Measurements from ENCODE around the gene GLB1L2. TPM values are rescaled to one million over a fixed set of nuclear protein-coding genes. Genes with fewer than 3 reads are reported as not detected.
A peak's percentile ranks its signal among the peaks of the same experiment; 100 is the strongest.

Gene GLB1L2
- polyA plus RNA-seq, 4 donors, result 1.4 to 9.6 (median 4.2) TPM

GRCh38 chr11:134391656-134392055, 59.9 kb downstream of the GLB1L2 start:
- H3K27me3 ChIP-seq (ENCODE audit: control insufficient read depth in 3 of 3, insufficient read depth in 3 of 3, low read length in 3 of 3), result peaks cover 0 to 2% (median 0%) of the 10 kb centered on the region in 3 donors
- H3K36me3 ChIP-seq (ENCODE audit: control insufficient read depth in 3 of 3, insufficient read depth in 2 of 3, low read depth in 1 of 3, low read length in 3 of 3), result no peaks in the 10 kb centered on the region
- no peaks in the 10 kb centered on the region for H3K9me3 ChIP-seq (ENCODE audit: control insufficient read depth in 2 of 2, insufficient read depth in 1 of 2, low read depth in 1 of 2, low read length in 1 of 2)
- no peak for DNase-seq
- WGBS, 3 donors, result 60 to 82% (median 76%) methylated on average over 11 to 13 of the region's 13 CpGs
- H3K4me1 ChIP-seq (ENCODE audit: control insufficient read depth in 3 of 3, insufficient read depth in 2 of 3, low read depth in 1 of 3, low read length in 2 of 3), result no peaks in the 10 kb centered on the region
- no peak overlapping the region for H3K27ac ChIP-seq (ENCODE audit: low read depth in 1 of 3, low read length in 2 of 3)
- FAIRE-seq, result no peak
- no peak overlapping the region for H3K4me3 ChIP-seq (ENCODE audit: low read depth in 1 of 3, low read length in 3 of 3)

DNA sequence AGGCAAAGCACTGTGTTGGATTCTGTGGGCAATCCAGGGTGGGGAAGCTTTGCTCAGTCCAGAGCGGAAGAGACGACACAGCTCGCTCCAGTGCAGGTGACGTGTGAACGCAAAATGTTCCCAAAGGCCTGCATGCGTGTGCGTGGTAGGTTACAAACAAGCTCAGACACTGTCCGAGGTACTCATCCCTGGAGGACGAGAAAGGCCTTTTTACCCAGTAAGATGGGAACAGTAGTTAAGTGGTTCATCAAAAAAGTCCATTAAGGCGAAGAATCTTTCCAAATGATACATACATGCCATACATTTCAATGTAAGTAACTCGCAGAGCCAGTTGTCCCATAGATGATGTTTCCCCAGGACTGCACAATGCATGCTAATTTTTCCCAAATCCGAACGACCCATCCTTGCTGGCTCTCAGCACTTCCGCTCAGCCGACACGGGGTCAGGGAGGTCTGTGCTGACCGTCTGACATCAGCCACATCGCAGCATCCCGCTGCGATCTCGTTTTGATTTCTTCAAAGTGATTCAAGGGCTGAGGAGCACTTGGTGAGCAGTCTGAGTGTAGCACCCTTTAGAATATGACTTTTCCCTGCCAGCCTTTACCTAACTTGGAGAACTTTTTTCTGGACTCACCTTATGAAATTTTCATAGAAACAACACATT, 61.3 kb downstream of the GLB1L2 start:
- Histone ChIP-seq H3K9me3 (ENCODE audit: control insufficient read depth in 2 of 2, insufficient read depth in 1 of 2, low read depth in 1 of 2, low read length in 1 of 2) (no peaks in the 10 kb centered on the region), H3K4me1 (ENCODE audit: control insufficient read depth in 3 of 3, insufficient read depth in 2 of 3, low read depth in 1 of 3, low read length in 2 of 3) (no peaks in the 10 kb centered on the region), H3K4me3 (ENCODE audit: low read depth in 1 of 3, low read length in 3 of 3) (no peak overlapping the region), H3K36me3 (ENCODE audit: control insufficient read depth in 3 of 3, insufficient read depth in 2 of 3, low read depth in 1 of 3, low read length in 3 of 3) (no peaks in the 10 kb centered on the region), H3K27me3 (ENCODE audit: control insufficient read depth in 3 of 3, insufficient read depth in 3 of 3, low read length in 3 of 3) (peaks cover 0 to 2% (median 0%) of the 10 kb centered on the region in 3 donors), H3K27ac (ENCODE audit: low read depth in 1 of 3, low read length in 2 of 3) (no peak overlapping the region)
- FAIRE-seq (no peak), DNase-seq (no peak)
- WGBS, 3 donors, result 85 to 89% (median 86%) methylated on average over 21 of the region's 21 CpGs

DNA sequence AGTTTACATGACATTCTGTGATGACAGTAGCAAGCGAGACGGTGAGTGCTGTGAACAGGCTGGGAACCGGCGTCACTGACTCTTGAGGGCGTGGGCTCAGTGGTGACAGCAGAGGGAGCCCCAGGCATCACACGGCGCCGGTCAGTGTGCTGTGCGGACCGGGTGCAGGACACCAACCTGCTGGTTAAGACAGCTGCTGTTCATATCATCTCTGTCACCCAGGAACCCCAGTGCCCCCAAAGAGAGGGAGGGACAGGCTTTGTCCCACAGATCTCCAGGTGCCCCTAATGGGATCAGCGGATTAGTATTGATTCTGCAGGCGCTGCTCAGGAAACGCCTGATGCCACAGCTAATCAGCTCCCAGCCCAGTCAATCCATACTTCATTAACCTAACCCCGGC, 61.9 kb downstream of the GLB1L2 start:
- Histone ChIP-seq H3K27me3 (ENCODE audit: control insufficient read depth in 3 of 3, insufficient read depth in 3 of 3, low read length in 3 of 3) (peaks cover 0 to 2% (median 0%) of the 10 kb centered on the region in 3 donors), H3K4me3 (ENCODE audit: low read depth in 1 of 3, low read length in 3 of 3) (no peak overlapping the region), H3K9me3 (ENCODE audit: control insufficient read depth in 2 of 2, insufficient read depth in 1 of 2, low read depth in 1 of 2, low read length in 1 of 2) (no peaks in the 10 kb centered on the region), H3K36me3 (ENCODE audit: control insufficient read depth in 3 of 3, insufficient read depth in 2 of 3, low read depth in 1 of 3, low read length in 3 of 3) (no peaks in the 10 kb centered on the region), H3K27ac (ENCODE audit: low read depth in 1 of 3, low read length in 2 of 3) (no peak overlapping the region), H3K4me1 (ENCODE audit: control insufficient read depth in 3 of 3, insufficient read depth in 2 of 3, low read depth in 1 of 3, low read length in 2 of 3) (no peaks in the 10 kb centered on the region)
- DNase-seq (peak; percentile 31 to 49), FAIRE-seq (no peak)
- 13 to 29% (median 21%) methylated on average over 14 of the region's 14 CpGs for WGBS, 3 donors

GRCh38 chr11:134394311-134394710, 62.5 kb downstream of the GLB1L2 start:
- DNase-seq, result no peak
- Histone ChIP-seq H3K36me3 (ENCODE audit: control insufficient read depth in 3 of 3, insufficient read depth in 2 of 3, low read depth in 1 of 3, low read length in 3 of 3) (no peaks in the 10 kb centered on the region), H3K4me3 (ENCODE audit: low read depth in 1 of 3, low read length in 3 of 3) (no peak overlapping the region), H3K4me1 (ENCODE audit: control insufficient read depth in 3 of 3, insufficient read depth in 2 of 3, low read depth in 1 of 3, low read length in 2 of 3) (no peaks in the 10 kb centered on the region), H3K27me3 (ENCODE audit: control insufficient read depth in 3 of 3, insufficient read depth in 3 of 3, low read length in 3 of 3) (peaks cover 0 to 2% (median 0%) of the 10 kb centered on the region in 3 donors), H3K9me3 (ENCODE audit: control insufficient read depth in 2 of 2, insufficient read depth in 1 of 2, low read depth in 1 of 2, low read length in 1 of 2) (no peaks in the 10 kb centered on the region), H3K27ac (ENCODE audit: low read depth in 1 of 3, low read length in 2 of 3) (no peak overlapping the region)
- 74 to 83% (median 83%) methylated on average over 10 of the region's 10 CpGs for WGBS, 3 donors
- no peak for FAIRE-seq

DNA sequence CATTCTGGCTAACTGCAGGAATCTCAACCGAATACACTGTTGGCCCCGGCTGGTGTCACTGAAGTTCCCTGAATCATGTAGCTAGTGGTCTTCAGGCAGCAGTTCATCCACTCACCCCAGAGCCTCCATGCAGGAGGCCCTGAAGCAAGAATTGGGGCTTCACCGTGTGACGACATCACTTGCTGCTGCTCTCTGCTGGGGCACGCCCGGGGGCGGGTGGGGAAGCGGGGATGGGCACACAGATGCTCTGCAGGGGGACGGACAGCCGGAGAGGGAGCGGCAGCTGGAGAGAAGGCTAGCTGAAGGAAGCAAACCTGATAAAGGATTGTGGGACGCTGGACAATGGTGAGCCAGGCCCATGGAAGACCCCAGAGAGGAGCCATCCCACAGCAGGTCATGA, 63.2 kb downstream of the GLB1L2 start:
- no peaks in the 10 kb centered on the region for H3K9me3 ChIP-seq (ENCODE audit: control insufficient read depth in 2 of 2, insufficient read depth in 1 of 2, low read depth in 1 of 2, low read length in 1 of 2)
- no peaks in the 10 kb centered on the region for H3K36me3 ChIP-seq (ENCODE audit: control insufficient read depth in 3 of 3, insufficient read depth in 2 of 3, low read depth in 1 of 3, low read length in 3 of 3)
- WGBS, 3 donors, result 49 to 61% (median 55%) methylated on average over 12 of the region's 12 CpGs
- no peak overlapping the region for H3K27ac ChIP-seq (ENCODE audit: low read depth in 1 of 3, low read length in 2 of 3)
- DNase-seq, result no peak
- no peak for FAIRE-seq
- H3K27me3 ChIP-seq (ENCODE audit: control insufficient read depth in 3 of 3, insufficient read depth in 3 of 3, low read length in 3 of 3), result peaks cover 0 to 2% (median 0%) of the 10 kb centered on the region in 3 donors
- H3K4me3 ChIP-seq (ENCODE audit: low read depth in 1 of 3, low read length in 3 of 3), result no peak overlapping the region
- H3K4me1 ChIP-seq (ENCODE audit: control insufficient read depth in 3 of 3, insufficient read depth in 2 of 3, low read depth in 1 of 3, low read length in 2 of 3), result no peaks in the 10 kb centered on the region

- Histone ChIP-seq H3K4me3 (ENCODE audit: low read depth in 1 of 3, low read length in 3 of 3) (no peak overlapping the region), H3K27ac (ENCODE audit: low read depth in 1 of 3, low read length in 2 of 3) (no peak overlapping the region), H3K36me3 (ENCODE audit: control insufficient read depth in 3 of 3, insufficient read depth in 2 of 3, low read depth in 1 of 3, low read length in 3 of 3) (no peaks in the 10 kb centered on the region), H3K4me1 (ENCODE audit: control insufficient read depth in 3 of 3, insufficient read depth in 2 of 3, low read depth in 1 of 3, low read length in 2 of 3) (no peaks in the 10 kb centered on the region), H3K27me3 (ENCODE audit: control insufficient read depth in 3 of 3, insufficient read depth in 3 of 3, low read length in 3 of 3) (peaks cover 0 to 4% (median 0%) of the 10 kb centered on the region in 3 donors), H3K9me3 (ENCODE audit: control insufficient read depth in 2 of 2, insufficient read depth in 1 of 2, low read depth in 1 of 2, low read length in 1 of 2) (no peaks in the 10 kb centered on the region)
- no peak for FAIRE-seq
- 84 to 87% (median 84%) methylated on average over 18 of the region's 18 CpGs for WGBS, 3 donors
- no peak for DNase-seq
These were observed 65.7 kb downstream of the GLB1L2 start for GRCh38 chr11:134397304-134398078.

GRCh38 chr11:134398079-134398444, 66.3 kb downstream of the GLB1L2 start:
- Histone ChIP-seq H3K27me3 (ENCODE audit: control insufficient read depth in 3 of 3, insufficient read depth in 3 of 3, low read length in 3 of 3) (peaks cover 0 to 3% (median 0%) of the 10 kb centered on the region in 3 donors), H3K27ac (ENCODE audit: low read depth in 1 of 3, low read length in 2 of 3) (no peak overlapping the region), H3K9me3 (ENCODE audit: control insufficient read depth in 2 of 2, insufficient read depth in 1 of 2, low read depth in 1 of 2, low read length in 1 of 2) (no peaks in the 10 kb centered on the region), H3K4me1 (ENCODE audit: control insufficient read depth in 3 of 3, insufficient read depth in 2 of 3, low read depth in 1 of 3, low read length in 2 of 3) (no peaks in the 10 kb centered on the region), H3K36me3 (ENCODE audit: control insufficient read depth in 3 of 3, insufficient read depth in 2 of 3, low read depth in 1 of 3, low read length in 3 of 3) (no peaks in the 10 kb centered on the region), H3K4me3 (ENCODE audit: low read depth in 1 of 3, low read length in 3 of 3) (no peak overlapping the region)
- DNase-seq (no peak), FAIRE-seq (no peak)
- WGBS, 3 donors, result 61 to 73% (median 72%) methylated on average over 11 of the region's 11 CpGs

DNA sequence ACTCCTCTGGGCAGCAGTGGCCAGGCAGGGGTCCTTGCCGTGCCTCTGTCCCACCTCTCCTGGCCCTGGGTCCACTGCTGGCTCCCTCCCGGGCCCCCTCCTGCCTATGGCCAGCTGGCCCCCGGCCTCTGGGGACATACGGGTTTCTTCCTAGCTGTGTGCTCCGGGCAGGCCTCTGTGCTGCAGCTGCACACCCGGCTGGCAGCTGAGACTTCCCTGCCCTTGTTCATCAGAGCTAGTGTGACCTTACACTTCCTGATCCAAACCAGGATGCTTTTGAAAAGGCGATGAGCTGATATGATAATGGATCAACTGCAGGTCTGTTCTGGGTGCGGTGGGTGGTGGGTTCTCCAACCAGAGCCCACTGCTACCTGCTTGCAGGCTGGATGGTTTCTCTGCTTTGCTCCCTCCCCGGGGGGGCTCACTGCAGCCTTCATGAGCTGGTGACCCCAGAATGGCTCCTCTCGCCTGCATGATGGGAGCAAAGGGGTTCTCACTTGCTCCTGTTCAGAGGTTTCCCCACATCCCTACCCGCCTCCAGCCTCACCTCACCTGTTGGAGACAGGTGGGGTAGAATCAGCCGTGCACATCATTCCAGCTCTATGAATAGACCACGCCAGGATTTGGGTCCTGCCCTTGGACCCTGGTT, 67.0 kb downstream of the GLB1L2 start:
- 62 to 68% (median 66%) methylated on average over 13 of the region's 13 CpGs for WGBS, 3 donors
- no peak for FAIRE-seq
- peaks cover 0 to 3% (median 0%) of the 10 kb centered on the region in 3 donors for H3K27me3 ChIP-seq (ENCODE audit: control insufficient read depth in 3 of 3, insufficient read depth in 3 of 3, low read length in 3 of 3)
- no peaks in the 10 kb centered on the region for H3K9me3 ChIP-seq (ENCODE audit: control insufficient read depth in 2 of 2, insufficient read depth in 1 of 2, low read depth in 1 of 2, low read length in 1 of 2)
- H3K4me1 ChIP-seq (ENCODE audit: control insufficient read depth in 3 of 3, insufficient read depth in 2 of 3, low read depth in 1 of 3, low read length in 2 of 3), result no peaks in the 10 kb centered on the region
- no peaks in the 10 kb centered on the region for H3K36me3 ChIP-seq (ENCODE audit: control insufficient read depth in 3 of 3, insufficient read depth in 2 of 3, low read depth in 1 of 3, low read length in 3 of 3)
- no peak overlapping the region for H3K27ac ChIP-seq (ENCODE audit: low read depth in 1 of 3, low read length in 2 of 3)
- no peak overlapping the region for H3K4me3 ChIP-seq (ENCODE audit: low read depth in 1 of 3, low read length in 3 of 3)
- no peak for DNase-seq
